Measurements from ENCODE around the gene SLC10A7. TPM values are rescaled to one million over a fixed set of nuclear protein-coding genes. Genes with fewer than 3 reads are reported as not detected.

SLC10A7 gene
- total and polyA plus RNA-seq, 2 experiments from 2014 or later, result 8.3 to 21.2 TPM

- Histone ChIP-seq H2AFZ (no peak overlapping the region), H3K36me3 (replicated peaks; ENCODE audit: insufficient read depth, low read depth) (no peaks in the 10 kb centered on the region), H3K27ac (no peak overlapping the region), H3K9me3 (ENCODE audit: low read depth) (no peaks in the 10 kb centered on the region), H3K27me3 (no peaks in the 10 kb centered on the region), H3K4me2 (no peak overlapping the region), H3K79me2 (no peaks in the 10 kb centered on the region), H3K9me2 (replicated peaks; ENCODE audit: insufficient read depth) (no peaks in the 10 kb centered on the region), H4K20me1 (ENCODE audit: insufficient read depth, poor library complexity, severe bottlenecking) (no peaks in the 10 kb centered on the region), H3K4me1 (ENCODE audit: insufficient read depth) (peaks cover 3% of the 10 kb centered on the region), H3K4me3 (no peak overlapping the region)
- no peak for TF ChIP-seq EZH2phosphoT487 (IDR thresholded peaks at IDR 0.05; ENCODE audit: low read depth, severe bottlenecking, unreplicated experiment)
- TF ChIP-seq EZH2 (IDR thresholded peaks at IDR 0.05; ENCODE audit: borderline replicate concordance), result no peak
- TF ChIP-seq, protein P1, sequence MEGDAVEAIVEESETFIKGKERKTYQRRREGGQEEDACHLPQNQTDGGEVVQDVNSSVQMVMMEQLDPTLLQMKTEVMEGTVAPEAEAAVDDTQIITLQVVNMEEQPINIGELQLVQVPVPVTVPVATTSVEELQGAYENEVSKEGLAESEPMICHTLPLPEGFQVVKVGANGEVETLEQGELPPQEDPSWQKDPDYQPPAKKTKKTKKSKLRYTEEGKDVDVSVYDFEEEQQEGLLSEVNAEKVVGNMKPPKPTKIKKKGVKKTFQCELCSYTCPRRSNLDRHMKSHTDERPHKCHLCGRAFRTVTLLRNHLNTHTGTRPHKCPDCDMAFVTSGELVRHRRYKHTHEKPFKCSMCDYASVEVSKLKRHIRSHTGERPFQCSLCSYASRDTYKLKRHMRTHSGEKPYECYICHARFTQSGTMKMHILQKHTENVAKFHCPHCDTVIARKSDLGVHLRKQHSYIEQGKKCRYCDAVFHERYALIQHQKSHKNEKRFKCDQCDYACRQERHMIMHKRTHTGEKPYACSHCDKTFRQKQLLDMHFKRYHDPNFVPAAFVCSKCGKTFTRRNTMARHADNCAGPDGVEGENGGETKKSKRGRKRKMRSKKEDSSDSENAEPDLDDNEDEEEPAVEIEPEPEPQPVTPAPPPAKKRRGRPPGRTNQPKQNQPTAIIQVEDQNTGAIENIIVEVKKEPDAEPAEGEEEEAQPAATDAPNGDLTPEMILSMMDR (IDR thresholded peaks at IDR 0.05; ENCODE audit: poor library complexity), result no peak
- WGBS (ENCODE audit: low lambda C conversion rate, missing lambda C conversion rate), result 83% methylated on average over 2 of the region's 2 CpGs
- DNase-seq (ENCODE audit: low spot score), result no peak
Observed at GRCh38 chr4:146379744-146380143, 142.0 kb downstream of the SLC10A7 start.

- Histone ChIP-seq H3K4me1 (ENCODE audit: insufficient read depth) (peaks cover 4% of the 10 kb centered on the region), H2AFZ (no peak overlapping the region), H3K4me2 (no peak overlapping the region), H3K27ac (no peak overlapping the region), H3K79me2 (no peaks in the 10 kb centered on the region), H3K4me3 (no peak overlapping the region), H3K9me3 (ENCODE audit: low read depth) (no peaks in the 10 kb centered on the region), H3K27me3 (no peaks in the 10 kb centered on the region), H4K20me1 (ENCODE audit: insufficient read depth, poor library complexity, severe bottlenecking) (no peaks in the 10 kb centered on the region), H3K36me3 (replicated peaks; ENCODE audit: insufficient read depth, low read depth) (no peaks in the 10 kb centered on the region), H3K9me2 (replicated peaks; ENCODE audit: insufficient read depth) (no peaks in the 10 kb centered on the region)
- DNase-seq (ENCODE audit: low spot score), result no peak
- WGBS (ENCODE audit: low lambda C conversion rate, missing lambda C conversion rate), result 90% methylated on average over 1 of the region's 1 CpG
- TF ChIP-seq, protein P1 (IDR thresholded peaks at IDR 0.05; ENCODE audit: poor library complexity), result no peak
- TF ChIP-seq EZH2 (IDR thresholded peaks at IDR 0.05; ENCODE audit: borderline replicate concordance), result no peak
- no peak for TF ChIP-seq EZH2phosphoT487 (IDR thresholded peaks at IDR 0.05; ENCODE audit: low read depth, severe bottlenecking, unreplicated experiment)
Observed at GRCh38 chr4:146371812-146372211, 149.9 kb downstream of the SLC10A7 start.

- Histone ChIP-seq H3K79me2 (no peaks in the 10 kb centered on the region), H3K27ac (no peak overlapping the region), H2AFZ (no peak overlapping the region), H3K4me3 (no peak overlapping the region), H4K20me1 (ENCODE audit: insufficient read depth, poor library complexity, severe bottlenecking) (no peaks in the 10 kb centered on the region), H3K4me1 (ENCODE audit: insufficient read depth) (peaks cover 4% of the 10 kb centered on the region), H3K36me3 (replicated peaks; ENCODE audit: insufficient read depth, low read depth) (no peaks in the 10 kb centered on the region), H3K9me3 (ENCODE audit: low read depth) (no peaks in the 10 kb centered on the region), H3K9me2 (replicated peaks; ENCODE audit: insufficient read depth) (no peaks in the 10 kb centered on the region), H3K27me3 (no peaks in the 10 kb centered on the region), H3K4me2 (peak overlapping the region; percentile 4)
- DNase-seq (ENCODE audit: low spot score), result no peak
- WGBS (ENCODE audit: low lambda C conversion rate, missing lambda C conversion rate), result 65% methylated on average over 2 of the region's 2 CpGs
- TF ChIP-seq EZH2phosphoT487 (IDR thresholded peaks at IDR 0.05; ENCODE audit: low read depth, severe bottlenecking, unreplicated experiment) (no peak), EZH2 (IDR thresholded peaks at IDR 0.05; ENCODE audit: borderline replicate concordance) (no peak)
- TF ChIP-seq, protein P1 (IDR thresholded peaks at IDR 0.05; ENCODE audit: poor library complexity), result no peak
Observed at GRCh38 chr4:146370841-146371240, 150.9 kb downstream of the SLC10A7 start.

- Histone ChIP-seq H3K4me2 (no peak overlapping the region), H3K4me3 (no peak overlapping the region), H3K9me2 (replicated peaks; ENCODE audit: insufficient read depth) (no peaks in the 10 kb centered on the region), H4K20me1 (ENCODE audit: insufficient read depth, poor library complexity, severe bottlenecking) (no peaks in the 10 kb centered on the region), H3K36me3 (replicated peaks; ENCODE audit: insufficient read depth, low read depth) (no peaks in the 10 kb centered on the region), H3K9me3 (ENCODE audit: low read depth) (no peaks in the 10 kb centered on the region), H3K4me1 (ENCODE audit: insufficient read depth) (peaks cover 4% of the 10 kb centered on the region), H3K27ac (no peak overlapping the region), H3K27me3 (no peaks in the 10 kb centered on the region), H3K79me2 (no peaks in the 10 kb centered on the region), H2AFZ (no peak overlapping the region)
- no peak for DNase-seq (ENCODE audit: low spot score)
- 79% methylated on average over 3 of the region's 3 CpGs for WGBS (ENCODE audit: low lambda C conversion rate, missing lambda C conversion rate)
- TF ChIP-seq EZH2 (IDR thresholded peaks at IDR 0.05; ENCODE audit: borderline replicate concordance) (no peak), EZH2phosphoT487 (IDR thresholded peaks at IDR 0.05; ENCODE audit: low read depth, severe bottlenecking, unreplicated experiment) (no peak)
- TF ChIP-seq, protein P1 (IDR thresholded peaks at IDR 0.05; ENCODE audit: poor library complexity), result no peak
Observed at GRCh38 chr4:146369446-146369845, 152.3 kb downstream of the SLC10A7 start.
